IPS-18a (cell line): Measurements from ENCODE around the gene FUBP3.

Experiments used
- H3K27ac ChIP-seq: one replicate; pipeline ENCODE4 v1.5.1; 2013; ENCODE audit warnings: low read length
- H3K27me3 ChIP-seq: one replicate; pipeline ENCODE4 v1.6.1; 2013; ENCODE audit warnings: mild to moderate bottlenecking, low read length; ENCODE audit not compliant: control insufficient read depth, insufficient read depth
- H3K36me3 ChIP-seq: one replicate; pipeline ENCODE4 v1.6.1; 2013; ENCODE audit warnings: low read depth, low read length; ENCODE audit not compliant: control insufficient read depth
- H3K4me1 ChIP-seq: one replicate; pipeline ENCODE4 v1.6.1; 2013; ENCODE audit warnings: low read depth, low read length; ENCODE audit not compliant: control insufficient read depth
- H3K4me3 ChIP-seq: one replicate; pipeline ENCODE4 v1.5.1; 2013; ENCODE audit warnings: low read length
- H3K9ac ChIP-seq: one replicate; pipeline ENCODE4 v1.6.1; 2013; ENCODE audit warnings: mild to moderate bottlenecking, low read length, moderate library complexity
- H3K9me3 ChIP-seq: one replicate; pipeline ENCODE4 v1.6.1; 2013; ENCODE audit warnings: low read depth, low read length; ENCODE audit not compliant: control insufficient read depth

Gene FUBP3

GRCh38 chr9:130631331-130632080, 52.1 kb downstream of the FUBP3 start:
- no peak overlapping the region for H3K4me3 ChIP-seq
- H3K27ac ChIP-seq, result no peak overlapping the region
- H3K9me3 ChIP-seq, result no peaks in the 10 kb centered on the region
- H3K36me3 ChIP-seq, result peaks cover 60% of the 10 kb centered on the region
- H3K27me3 ChIP-seq, result no peaks in the 10 kb centered on the region
- H3K9ac ChIP-seq, result no peak overlapping the region
- H3K4me1 ChIP-seq, result peaks cover 14% of the 10 kb centered on the region

DNA sequence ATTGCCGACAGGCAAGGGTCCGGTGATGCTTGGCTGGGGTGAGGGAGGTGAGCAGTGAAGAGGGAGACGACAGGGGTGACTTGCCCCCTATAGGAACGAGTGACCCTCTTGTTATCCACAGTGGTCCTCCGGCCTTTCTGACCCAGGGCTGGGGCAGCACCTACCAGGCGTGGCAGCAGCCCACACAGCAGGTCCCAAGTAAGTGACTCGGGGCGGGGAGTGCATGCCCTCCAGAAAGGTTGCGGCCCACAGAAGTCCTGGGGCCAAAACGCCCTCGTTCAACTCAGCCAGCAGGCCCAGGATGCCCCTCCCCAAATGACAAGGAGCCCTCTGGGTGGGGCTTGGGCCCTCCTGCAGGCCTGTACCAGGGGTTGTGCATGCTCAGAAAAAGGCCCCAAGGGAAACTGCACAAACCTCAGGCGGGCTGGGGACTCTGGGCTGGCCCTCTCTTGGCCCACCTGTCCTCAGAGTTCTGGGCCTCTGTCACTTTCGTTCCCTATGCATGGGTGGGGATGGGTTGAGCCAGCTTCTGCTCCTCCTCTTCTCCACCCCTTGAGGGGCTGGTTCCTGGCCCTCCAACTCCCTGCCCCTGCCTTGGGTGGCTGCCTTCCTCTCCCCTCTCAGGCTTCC, 52.8 kb downstream of the FUBP3 start:
- H3K36me3 ChIP-seq, result peaks cover 60% of the 10 kb centered on the region

DNA sequence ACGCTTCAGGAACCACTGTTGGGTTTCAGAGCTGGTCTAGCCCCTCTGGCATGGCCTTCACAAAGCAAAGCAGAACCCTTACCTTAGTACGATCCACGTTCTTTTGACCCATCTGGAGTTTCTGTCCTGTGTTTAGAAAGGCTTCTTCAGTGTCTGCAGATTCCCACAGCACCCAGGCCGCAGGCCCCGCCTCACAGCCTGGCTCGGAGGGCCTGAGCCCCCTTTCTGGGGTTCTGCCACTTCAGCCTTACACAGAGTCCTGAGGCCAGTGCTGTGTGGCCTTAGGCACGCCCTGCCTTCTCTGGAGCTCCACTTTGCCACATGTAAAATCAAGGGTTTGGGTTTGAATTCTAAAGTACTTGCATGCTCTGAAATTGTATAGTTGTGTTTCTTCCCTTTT, 53.5 kb downstream of the FUBP3 start:
- Histone ChIP-seq H3K27ac (no peak overlapping the region), H3K9me3 (no peaks in the 10 kb centered on the region), H3K36me3 (peaks cover 60% of the 10 kb centered on the region)

More for the DNA sequence above, 52.8 kb downstream of the FUBP3 start:
- no peaks in the 10 kb centered on the region for H3K9me3 ChIP-seq
- H3K27ac ChIP-seq, result no peak overlapping the region
- peaks cover 14% of the 10 kb centered on the region for H3K4me1 ChIP-seq
- no peak overlapping the region for H3K9ac ChIP-seq
- H3K27me3 ChIP-seq, result no peaks in the 10 kb centered on the region
- no peak overlapping the region for H3K4me3 ChIP-seq

DNA sequence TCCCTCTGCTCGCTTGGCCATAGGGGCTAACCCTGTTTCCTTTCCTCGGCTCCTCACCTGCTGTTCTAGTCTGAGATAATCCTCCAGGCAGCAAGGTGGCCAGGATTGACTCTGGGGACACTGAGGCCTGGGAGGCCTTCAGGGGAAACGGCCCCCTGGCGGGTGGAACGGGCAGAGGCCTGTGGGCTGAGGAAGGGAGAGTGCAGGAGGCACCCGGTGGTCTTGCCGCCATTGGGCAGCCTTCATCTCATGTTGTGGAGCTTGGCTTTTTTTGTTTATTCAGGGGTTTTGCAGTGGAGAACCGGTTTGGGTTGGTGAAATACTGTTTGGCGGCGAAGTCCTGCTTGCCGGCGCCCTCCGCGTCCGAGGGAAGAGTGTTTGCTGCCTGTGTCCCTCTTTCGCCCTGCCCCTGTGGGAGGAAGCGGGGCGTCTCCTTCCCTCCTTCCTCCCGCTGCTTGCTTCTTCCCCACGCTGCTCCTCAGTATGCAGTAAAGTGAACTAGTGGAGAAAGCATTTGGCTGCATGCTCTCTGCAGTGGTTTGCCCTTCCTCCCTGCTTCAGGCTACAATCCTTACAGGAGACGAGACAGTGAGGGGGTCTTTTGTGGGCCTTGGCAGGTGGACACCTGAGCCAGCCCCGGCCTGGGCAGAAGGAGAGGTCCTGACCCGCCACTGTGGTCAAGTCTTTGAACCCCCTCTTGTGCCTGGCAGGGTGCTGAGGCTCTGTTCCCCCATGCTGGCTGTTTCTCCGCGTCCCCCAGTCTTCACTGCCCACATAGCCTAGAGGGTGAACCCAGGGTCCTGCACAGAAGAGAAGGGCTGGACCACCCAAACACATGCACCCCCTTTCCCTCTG, 54.2 kb downstream of the FUBP3 start:
- Histone ChIP-seq H3K27ac (no peak overlapping the region), H3K9ac (no peak overlapping the region), H3K9me3 (no peaks in the 10 kb centered on the region), H3K4me1 (peaks cover 14% of the 10 kb centered on the region), H3K4me3 (no peak overlapping the region), H3K27me3 (no peaks in the 10 kb centered on the region), H3K36me3 (peaks cover 60% of the 10 kb centered on the region)

More for the DNA sequence above, 53.5 kb downstream of the FUBP3 start:
- Histone ChIP-seq H3K9ac (no peak overlapping the region), H3K4me3 (no peak overlapping the region), H3K27me3 (no peaks in the 10 kb centered on the region), H3K4me1 (peaks cover 14% of the 10 kb centered on the region)

GRCh38 chr9:130634191-130634768, 54.9 kb downstream of the FUBP3 start:
- Histone ChIP-seq H3K9me3 (no peaks in the 10 kb centered on the region), H3K4me1 (peaks cover 16% of the 10 kb centered on the region), H3K36me3 (peaks cover 60% of the 10 kb centered on the region), H3K27me3 (no peaks in the 10 kb centered on the region), H3K27ac (no peak overlapping the region), H3K9ac (no peak overlapping the region), H3K4me3 (no peak overlapping the region)

DNA sequence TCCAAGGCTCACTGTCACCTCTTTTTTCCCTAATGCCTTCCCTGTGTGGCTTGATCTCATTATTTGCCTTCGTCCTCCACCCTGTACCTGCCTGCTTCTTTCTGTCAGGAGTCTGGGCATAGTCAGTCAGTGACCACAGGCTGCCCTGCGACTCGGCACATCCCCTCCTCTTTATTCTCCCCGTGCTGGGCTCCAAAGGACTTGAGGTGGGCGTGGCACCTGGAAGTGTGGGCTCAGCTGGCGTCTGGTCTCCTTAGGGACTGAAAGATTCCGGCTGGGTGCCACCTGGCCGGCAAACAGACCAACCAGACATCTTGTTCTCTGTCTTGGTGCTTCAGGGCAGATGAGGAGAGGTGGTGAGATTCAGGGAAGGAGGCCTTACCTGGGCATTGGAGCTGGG, 55.4 kb downstream of the FUBP3 start:
- Histone ChIP-seq H3K36me3 (peaks cover 60% of the 10 kb centered on the region), H3K4me3 (no peak overlapping the region), H3K4me1 (peaks cover 11% of the 10 kb centered on the region), H3K9me3 (no peaks in the 10 kb centered on the region), H3K9ac (no peak overlapping the region), H3K27ac (no peak overlapping the region), H3K27me3 (no peaks in the 10 kb centered on the region)

DNA sequence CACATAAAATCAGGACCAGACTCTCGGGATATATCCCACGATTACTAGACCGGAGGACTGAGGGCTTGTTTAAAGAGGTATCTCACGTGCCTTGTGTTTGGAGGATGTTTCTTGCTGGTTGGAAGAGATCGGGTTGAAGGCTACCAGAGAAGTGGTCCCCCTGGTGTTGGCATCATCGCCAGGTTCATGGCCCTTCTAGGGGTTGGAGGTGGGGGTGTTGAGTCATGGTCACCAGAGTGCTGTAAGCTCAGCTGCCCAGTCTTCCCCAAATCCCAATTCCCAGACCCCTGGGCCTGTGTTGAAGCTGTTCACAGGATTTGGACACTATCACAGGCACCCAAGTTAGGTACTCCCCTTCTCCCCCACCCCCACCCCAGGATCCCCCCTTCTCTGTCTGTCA, 55.9 kb downstream of the FUBP3 start:
- Histone ChIP-seq H3K27ac (no peak overlapping the region), H3K36me3 (peaks cover 56% of the 10 kb centered on the region), H3K4me3 (no peak overlapping the region), H3K27me3 (no peaks in the 10 kb centered on the region), H3K4me1 (peaks cover 6% of the 10 kb centered on the region), H3K9me3 (no peaks in the 10 kb centered on the region), H3K9ac (no peak overlapping the region)

GRCh38 chr9:130635721-130636647, 56.6 kb downstream of the FUBP3 start:
- H3K27me3 ChIP-seq, result no peaks in the 10 kb centered on the region
- H3K36me3 ChIP-seq, result peaks cover 50% of the 10 kb centered on the region
- peaks cover 4% of the 10 kb centered on the region for H3K4me1 ChIP-seq
- no peaks in the 10 kb centered on the region for H3K9me3 ChIP-seq
- no peak overlapping the region for H3K9ac ChIP-seq
- H3K27ac ChIP-seq, result no peak overlapping the region
- no peak overlapping the region for H3K4me3 ChIP-seq

- peaks cover 43% of the 10 kb centered on the region for H3K36me3 ChIP-seq
- H3K4me1 ChIP-seq, result peaks cover 4% of the 10 kb centered on the region
Observed at GRCh38 chr9:130636648-130637020, 57.3 kb downstream of the FUBP3 start.

GRCh38 chr9:130638284-130639123, 59.1 kb downstream of the FUBP3 start:
- Histone ChIP-seq H3K9me3 (no peaks in the 10 kb centered on the region), H3K9ac (no peak overlapping the region), H3K27ac (no peak overlapping the region), H3K4me3 (no peak overlapping the region), H3K27me3 (no peaks in the 10 kb centered on the region), H3K36me3 (peaks cover 31% of the 10 kb centered on the region), H3K4me1 (peaks cover 4% of the 10 kb centered on the region)

More at GRCh38 chr9:130636648-130637020, 57.3 kb downstream of the FUBP3 start:
- Histone ChIP-seq H3K27ac (no peak overlapping the region), H3K9ac (no peak overlapping the region), H3K27me3 (no peaks in the 10 kb centered on the region), H3K4me3 (no peak overlapping the region), H3K9me3 (no peaks in the 10 kb centered on the region)
